ENCODE measurements around the gene NINJ1.

DNA sequence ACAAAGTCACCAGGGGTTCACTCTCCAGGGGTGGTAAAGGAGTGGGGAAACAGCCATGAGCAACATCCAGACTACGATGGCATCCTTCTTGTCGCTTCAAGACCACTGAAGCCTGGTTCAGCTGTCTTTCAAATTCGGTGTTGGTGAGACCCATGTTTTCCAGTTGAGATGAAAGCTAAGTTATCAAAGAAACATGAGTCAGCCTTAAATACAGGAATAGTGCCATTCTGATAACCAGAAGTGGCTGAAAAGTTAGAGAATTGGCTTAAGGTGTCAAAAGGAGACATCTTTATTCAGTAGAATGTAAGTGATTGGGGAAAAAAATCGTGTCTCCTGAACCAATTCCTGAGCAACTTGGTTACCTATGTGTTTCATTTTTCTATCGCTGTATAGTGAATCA lies 45.0 kb downstream of the NINJ1 start:
- TF ChIP-seq, protein P1, sequence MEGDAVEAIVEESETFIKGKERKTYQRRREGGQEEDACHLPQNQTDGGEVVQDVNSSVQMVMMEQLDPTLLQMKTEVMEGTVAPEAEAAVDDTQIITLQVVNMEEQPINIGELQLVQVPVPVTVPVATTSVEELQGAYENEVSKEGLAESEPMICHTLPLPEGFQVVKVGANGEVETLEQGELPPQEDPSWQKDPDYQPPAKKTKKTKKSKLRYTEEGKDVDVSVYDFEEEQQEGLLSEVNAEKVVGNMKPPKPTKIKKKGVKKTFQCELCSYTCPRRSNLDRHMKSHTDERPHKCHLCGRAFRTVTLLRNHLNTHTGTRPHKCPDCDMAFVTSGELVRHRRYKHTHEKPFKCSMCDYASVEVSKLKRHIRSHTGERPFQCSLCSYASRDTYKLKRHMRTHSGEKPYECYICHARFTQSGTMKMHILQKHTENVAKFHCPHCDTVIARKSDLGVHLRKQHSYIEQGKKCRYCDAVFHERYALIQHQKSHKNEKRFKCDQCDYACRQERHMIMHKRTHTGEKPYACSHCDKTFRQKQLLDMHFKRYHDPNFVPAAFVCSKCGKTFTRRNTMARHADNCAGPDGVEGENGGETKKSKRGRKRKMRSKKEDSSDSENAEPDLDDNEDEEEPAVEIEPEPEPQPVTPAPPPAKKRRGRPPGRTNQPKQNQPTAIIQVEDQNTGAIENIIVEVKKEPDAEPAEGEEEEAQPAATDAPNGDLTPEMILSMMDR (IDR thresholded peaks at IDR 0.05), result no peak
- TF ChIP-seq POLR2A (IDR thresholded peaks at IDR 0.05), result no peak
